ENCODE measurements around the gene LRGUK. TPM values are rescaled to one million over a fixed set of nuclear protein-coding genes. Genes with fewer than 3 reads are reported as not detected.
A peak's percentile ranks its signal among the peaks of the same experiment; 100 is the strongest.
"Not testable (repeated sequence)": the region's sequence is repeated elsewhere in the genome, so short reads cannot be mapped to it uniquely, and the experiment has no call there.

Gene LRGUK
- total RNA-seq, 1 experiment from 2014 or later, result 1.9 TPM

- ChIA-PET POLR2A (interaction anchor here (0.6 kb wide), 1 partner anchor 113 kb away, joined by 3 read pairs; no protein-coding TSS in a partner anchor), CTCF (no interaction called here)
- no peak overlapping the region for H3K4me3 Mint-ChIP-seq
- no peaks in the 10 kb centered on the region for H3K4me1 Mint-ChIP-seq
- DNase-seq (ENCODE audit: low spot score) (no peak), ATAC-seq (no peak)
- TF ChIP-seq ZNF396 (CRISPR knock-in tag; IDR thresholded peaks at IDR 0.05; ENCODE audit: borderline replicate concordance) (no peak), PRDM15 (CRISPR knock-in tag; IDR thresholded peaks at IDR 0.05) (0 out of 2 replicates have a peak, but pooled peaks have one; percentile 15)
- no peaks in the 10 kb centered on the region for H3K27me3 Mint-ChIP-seq (ENCODE audit: low read depth)
- H3K9me3 Mint-ChIP-seq, result no peaks in the 10 kb centered on the region
- no peak overlapping the region for H3K27ac Mint-ChIP-seq
- H3K36me3 Mint-ChIP-seq, result peaks cover 3% of the 10 kb centered on the region; the same call in 1 of the 2 replicates
Measured at GRCh38 chr7:134210976-134211663, 84.0 kb downstream of the LRGUK start.

GRCh38 chr7:134211817-134212216, 84.7 kb downstream of the LRGUK start:
- H3K36me3 Mint-ChIP-seq, result peaks cover 3% of the 10 kb centered on the region; the same call in 1 of the 2 replicates
- H3K27ac Mint-ChIP-seq, result no peak overlapping the region
- no peak overlapping the region for H3K4me3 Mint-ChIP-seq
- no peak for TF ChIP-seq E2F5 (CRISPR knock-in tag; IDR thresholded peaks at IDR 0.05)
- TF ChIP-seq EMX1 (CRISPR knock-in tag; IDR thresholded peaks at IDR 0.05), result no peak
- TF ChIP-seq NR3C1 (CRISPR knock-in tag; conservative IDR thresholded peaks at IDR 0.05; ENCODE audit: low read depth), result no peak
- ATAC-seq (no peak), DNase-seq (ENCODE audit: low spot score) (no peak)
- no peaks in the 10 kb centered on the region for H3K27me3 Mint-ChIP-seq (ENCODE audit: low read depth)
- no peaks in the 10 kb centered on the region for H3K4me1 Mint-ChIP-seq
- ChIA-PET CTCF (no interaction called here), POLR2A (no interaction called here)
- no peaks in the 10 kb centered on the region for H3K9me3 Mint-ChIP-seq

GRCh38 chr7:134212576-134213546, 85.7 kb downstream of the LRGUK start:
- peaks cover 3% of the 10 kb centered on the region; the same call in 1 of the 2 replicates for H3K36me3 Mint-ChIP-seq
- H3K4me1 Mint-ChIP-seq, result no peaks in the 10 kb centered on the region
- ChIA-PET POLR2A (no interaction called here), CTCF (interaction anchor here (1.0 kb wide), 1 partner anchor 359 kb away, joined by 3 read pairs; no protein-coding TSS in a partner anchor)
- DNase-seq (ENCODE audit: low spot score), result no peak
- TF ChIP-seq FOXK1 (CRISPR knock-in tag; IDR thresholded peaks at IDR 0.05) (no peak), ESRRA (CRISPR knock-in tag; IDR thresholded peaks at IDR 0.05; ENCODE audit: borderline replicate concordance) (no peak), SMAD3 (CRISPR knock-in tag; IDR thresholded peaks at IDR 0.05; ENCODE audit: borderline replicate concordance) (no peak)
- no peaks in the 10 kb centered on the region for H3K9me3 Mint-ChIP-seq
- no peak overlapping the region for H3K4me3 Mint-ChIP-seq
- no peak for ATAC-seq
- no peak overlapping the region for H3K27ac Mint-ChIP-seq
- no peaks in the 10 kb centered on the region for H3K27me3 Mint-ChIP-seq (ENCODE audit: low read depth)

- H3K9me3 Mint-ChIP-seq, result no peaks in the 10 kb centered on the region
- no peak overlapping the region for H3K4me3 Mint-ChIP-seq
- ATAC-seq (no peak), DNase-seq (ENCODE audit: low spot score) (no peak)
- H3K27me3 Mint-ChIP-seq (ENCODE audit: low read depth), result no peaks in the 10 kb centered on the region
- no peak for TF ChIP-seq GTF2I (CRISPR knock-in tag; conservative IDR thresholded peaks at IDR 0.05)
- no peak for TF ChIP-seq ZNF281 (CRISPR knock-in tag; IDR thresholded peaks at IDR 0.05)
- TF ChIP-seq ZNF512 (CRISPR knock-in tag; IDR thresholded peaks at IDR 0.05; ENCODE audit: borderline replicate concordance), result no peak
- no peak for TF ChIP-seq CDX4 (CRISPR knock-in tag; IDR thresholded peaks at IDR 0.05; ENCODE audit: borderline replicate concordance)
- no peak for TF ChIP-seq ZNF416 (CRISPR knock-in tag; IDR thresholded peaks at IDR 0.05)
- H3K36me3 Mint-ChIP-seq, result no peaks in the 10 kb centered on the region
- POLR2A ChIA-PET, result no interaction called here
- H3K4me1 Mint-ChIP-seq, result no peaks in the 10 kb centered on the region
- H3K27ac Mint-ChIP-seq, result no peak overlapping the region
- CTCF ChIA-PET, result no interaction called here
Measured at GRCh38 chr7:134220236-134220635, 93.1 kb downstream of the LRGUK start.

- H3K4me1 Mint-ChIP-seq; H3K27ac Mint-ChIP-seq; CTCF ChIA-PET; DNase-seq (ENCODE audit: low spot score); ATAC-seq; H3K36me3 Mint-ChIP-seq; POLR2A ChIA-PET; H3K27me3 Mint-ChIP-seq (ENCODE audit: low read depth); H3K4me3 Mint-ChIP-seq: not testable (repeated sequence)
- H3K9me3 Mint-ChIP-seq, result peaks cover 30% of the 10 kb centered on the region
Measured at GRCh38 chr7:134231296-134231695, 104.2 kb downstream of the LRGUK start.
